AG08395 (cell line): ENCODE data around the gene AGPAT1.
"Not testable (repeated sequence)": the region's sequence is repeated elsewhere in the genome, so short reads cannot be mapped to it uniquely, and the experiment has no call there.

Experiments used
- DNase-seq: peaks from one replicate; pipeline ENCODE4 v3.0.0; 2012; ENCODE audit warnings: mixed read lengths, low spot score

Gene AGPAT1

GRCh38 chr6:32198866-32199265 lies 23.0 kb upstream of the AGPAT1 start:
- no peak for DNase-seq

GRCh38 chr6:32198345-32198696 lies 22.4 kb upstream of the AGPAT1 start:
- no peak for DNase-seq

- no peak for DNase-seq
Measured at GRCh38 chr6:32196682-32197616, 21.1 kb upstream of the AGPAT1 start.

- peak; percentile 63 for DNase-seq
Measured at GRCh38 chr6:32195902-32196681, 20.2 kb upstream of the AGPAT1 start.

GRCh38 chr6:32195652-32195901 lies 19.7 kb upstream of the AGPAT1 start:
- DNase-seq = peak; percentile 99

- peak; percentile 31 for DNase-seq
Measured at GRCh38 chr6:32194825-32195651, 19.2 kb upstream of the AGPAT1 start.

GRCh38 chr6:32194388-32194787 lies 18.5 kb upstream of the AGPAT1 start:
- DNase-seq = no peak

GRCh38 chr6:32193096-32193495 lies 17.2 kb upstream of the AGPAT1 start:
- DNase-seq = not testable (repeated sequence)

GRCh38 chr6:32192608-32193039 lies 16.7 kb upstream of the AGPAT1 start, which contains the start of gene GPSM3:
TSS of gene GPSM3 (minus strand) at chr6:32192643. CDS start at chr6:32192513, 130 bp downstream.
- DNase-seq = no peak

GRCh38 chr6:32191696-32192607 lies 16.1 kb upstream of the AGPAT1 start:
- DNase-seq = no peak

GRCh38 chr6:32190911-32191677 lies 15.2 kb upstream of the AGPAT1 start:
- DNase-seq = no peak

GRCh38 chr6:32190054-32190851 lies 14.4 kb upstream of the AGPAT1 start, which contains the start of gene PBX2:
TSS of gene PBX2 (minus strand) at chr6:32190202. CDS start at chr6:32189915, 287 bp downstream.
- DNase-seq = peak; percentile 73

GRCh38 chr6:32189742-32190053 lies 13.8 kb upstream of the AGPAT1 start:
- DNase-seq = no peak

GRCh38 chr6:32189069-32189741 lies 13.3 kb upstream of the AGPAT1 start:
- DNase-seq = no peak

GRCh38 chr6:32188381-32189068 lies 12.6 kb upstream of the AGPAT1 start:
- no peak for DNase-seq

GRCh38 chr6:32187725-32188380 lies 12.0 kb upstream of the AGPAT1 start:
- DNase-seq = not testable (repeated sequence)

GRCh38 chr6:32187009-32187709 lies 11.3 kb upstream of the AGPAT1 start:
- DNase-seq = no peak
